HEK293 (cell line): Measurements from ENCODE around the gene PDE3A.

ENCODE experiments used
- CTCF ChIA-PET: fragments of 350-600 bp; formaldehyde crosslinking; extraction: SDS; loops from one replicate; lab custom pipeline; 2021; ENCODE audit warnings: antibody characterized with exemption; lab: Yijun Ruan, JAX
- POLR2A ChIA-PET: fragments of 300-600 bp; formaldehyde crosslinking; extraction: SDS; loops from one replicate; lab custom pipeline; 2020; ENCODE audit warnings: antibody characterized with exemption, inconsistent platforms; lab: Yijun Ruan, JAX
- H3K27ac ChIP-seq: fragments of 200-500 bp; sonication (Bioruptor generic); 2 replicates; pipeline ENCODE4 v1.5.1; 2014; ENCODE audit warnings: low read depth, low read length, control low read depth, inconsistent platforms; ENCODE audit errors: extremely low read depth
- H3K36me3 ChIP-seq, 2 experiments: fragments of 200-500 bp in 1 of 2; sonication (Bioruptor generic) in 1 of 2; 1 replicate in 1 of 2; 2 replicates in 1 of 2; pipeline ENCODE4 v1.5.1; 2014 to 2017; ENCODE audit warnings: inconsistent platforms in 2 of 2, low read length in 2 of 2; ENCODE audit not compliant: control insufficient read depth in 2 of 2, insufficient read depth in 1 of 2
- H3K4me1 ChIP-seq: fragments of 200-500 bp; sonication (Bioruptor generic); 2 replicates; pipeline ENCODE4 v1.5.1; 2014; ENCODE audit warnings: mild to moderate bottlenecking, low read length, inconsistent platforms; ENCODE audit not compliant: control insufficient read depth, insufficient read depth
- H3K4me3 ChIP-seq: 2 replicates; pipeline ENCODE4 v1.5.1; 2011; ENCODE audit warnings: low read depth, mild to moderate bottlenecking, control low read depth, low read length, moderate library complexity
- H3K9me3 ChIP-seq: fragments of 200-500 bp; sonication (Bioruptor generic); 2 replicates; pipeline ENCODE4 v1.5.1; 2014; ENCODE audit warnings: low read depth, low read length, inconsistent platforms; ENCODE audit not compliant: control insufficient read depth, insufficient read depth
- BCL6B ChIP-seq: fragments of 450-650 bp; formaldehyde crosslinking; IDR thresholded peaks from 2 replicates; pipeline ENCODE4 v1.5.1; 2017; ENCODE audit warnings: missing biosample characterization, missing genetic modification characterization
- HOXD13 ChIP-seq: sonication (generic); formaldehyde crosslinking; IDR thresholded peaks from 2 replicates; pipeline ENCODE4 v1.8.0; 2022; ENCODE audit warnings: missing genetic modification reagents, borderline replicate concordance
- REST ChIP-seq: fragments of 450-650 bp; formaldehyde crosslinking; IDR thresholded peaks from 2 replicates; pipeline ENCODE4 v1.5.1; 2016; ENCODE audit warnings: missing biosample characterization, missing genetic modification characterization
- ZBTB44 ChIP-seq: fragments of 450-650 bp; IDR thresholded peaks from 2 replicates; pipeline ENCODE4 v1.5.1; 2018; ENCODE audit warnings: missing biosample characterization, mild to moderate bottlenecking, missing genetic modification characterization
- ZBTB6 ChIP-seq: fragments of 450-650 bp; formaldehyde crosslinking; IDR thresholded peaks from 2 replicates; pipeline ENCODE4 v1.5.1; 2017; ENCODE audit warnings: missing biosample characterization, missing genetic modification characterization
- ZNF114 ChIP-seq: fragments of 450-650 bp; formaldehyde crosslinking; IDR thresholded peaks from 2 replicates; pipeline ENCODE4 v1.5.0; 2017; ENCODE audit warnings: missing biosample characterization, missing genetic modification characterization
- ZNF169 ChIP-seq: fragments of 450-650 bp; formaldehyde crosslinking; IDR thresholded peaks from 2 replicates; pipeline ENCODE4 v1.5.1; 2016; ENCODE audit warnings: missing biosample characterization, missing genetic modification characterization
- ZNF274 ChIP-seq, 2 experiments: fragments of 200-500 bp in 1 of 2; fragments of 450-650 bp in 1 of 2; sonication (Bioruptor generic) in 1 of 2; formaldehyde crosslinking in 1 of 2; IDR thresholded peaks; 2 replicates each; pipeline versions ENCODE4 v1.5.1 to v1.6.1; 2014 to 2016; ENCODE audit warnings: borderline replicate concordance in 1 of 2, inconsistent platforms in 1 of 2, low read length in 1 of 2, missing biosample characterization in 1 of 2, missing genetic modification characterization in 1 of 2
- ZNF518A ChIP-seq: fragments of 450-650 bp; formaldehyde crosslinking; conservative IDR thresholded peaks from 2 replicates; pipeline ENCODE4 v1.5.1; 2016; ENCODE audit warnings: low read depth, missing biosample characterization, missing genetic modification characterization
- ZNF529 ChIP-seq: fragments of 450-650 bp; formaldehyde crosslinking; IDR thresholded peaks from 2 replicates; pipeline ENCODE4 v1.5.1; 2017; ENCODE audit warnings: missing genetic modification characterization, missing biosample characterization; ENCODE audit not compliant: insufficient replicate concordance
- ZNF549 ChIP-seq: fragments of 450-650 bp; IDR thresholded peaks from 2 replicates; pipeline ENCODE4 v1.5.1; 2018; ENCODE audit warnings: missing biosample characterization, missing genetic modification characterization, mild to moderate bottlenecking, inconsistent platforms, moderate library complexity
- ZNF558 ChIP-seq: fragments of 450-650 bp; formaldehyde crosslinking; IDR thresholded peaks from 2 replicates; pipeline ENCODE4 v1.5.1; 2016; ENCODE audit warnings: missing biosample characterization, missing genetic modification characterization
- ZNF561 ChIP-seq: fragments of 450-650 bp; IDR thresholded peaks from 2 replicates; pipeline ENCODE4 v1.5.1; 2018; ENCODE audit warnings: missing biosample characterization, missing genetic modification characterization, borderline replicate concordance
- ZNF580 ChIP-seq: fragments of 450-650 bp; formaldehyde crosslinking; IDR thresholded peaks from 2 replicates; pipeline ENCODE4 v1.5.1; 2016; ENCODE audit warnings: missing biosample characterization, missing genetic modification characterization
- ZNF596 ChIP-seq: fragments of 450-650 bp; IDR thresholded peaks from 2 replicates; pipeline ENCODE4 v1.5.0; 2018; ENCODE audit warnings: missing biosample characterization, mild to moderate bottlenecking, missing genetic modification characterization, moderate library complexity
- ZNF600 ChIP-seq: fragments of 450-650 bp; formaldehyde crosslinking; IDR thresholded peaks from 2 replicates; pipeline ENCODE4 v1.5.1; 2016; ENCODE audit warnings: missing biosample characterization, missing genetic modification characterization
- ZNF626 ChIP-seq: fragments of 450-650 bp; sonication (Bioruptor Pico); formaldehyde crosslinking; IDR thresholded peaks from 2 replicates; pipeline ENCODE4 v1.5.1; 2018; ENCODE audit warnings: missing biosample characterization, missing genetic modification characterization, inconsistent platforms
- ZNF777 ChIP-seq: fragments of 450-650 bp; formaldehyde crosslinking; IDR thresholded peaks from 2 replicates; pipeline ENCODE4 v1.5.1; 2017; ENCODE audit warnings: missing biosample characterization, missing genetic modification characterization, borderline replicate concordance

The PDE3A gene

GRCh38 chr12:20718294-20718693 lies 350.0 kb downstream of the PDE3A start (continued):
- TF ChIP-seq ZBTB44 (tag by site-specific recombination) (no peak), REST (tag by site-specific recombination) (no peak), ZNF274 (IDR thresholded peaks at IDR 0.05; ENCODE audit: low read length) (no peak), ZNF274 (tag by site-specific recombination; IDR thresholded peaks at IDR 0.05; ENCODE audit: borderline replicate concordance) (no peak), HOXD13 (no peak)

- Histone ChIP-seq H3K36me3 (no peaks in the 10 kb centered on the region), H3K4me1 (no peaks in the 10 kb centered on the region), H3K27ac (no peak overlapping the region), H3K9me3 (no peaks in the 10 kb centered on the region; the same call in 1 of the 2 replicates), H3K4me3 (no peak overlapping the region)
- ChIA-PET POLR2A (no interaction called here), CTCF (no interaction called here)
- TF ChIP-seq ZNF600 = no peak
- no peak for TF ChIP-seq ZNF580 (tag by site-specific recombination)
- TF ChIP-seq ZNF114 = no peak
- no peak for TF ChIP-seq BCL6B
- TF ChIP-seq ZNF558 (tag by site-specific recombination) = no peak
- TF ChIP-seq ZNF169 = no peak
Observed at GRCh38 chr12:20722142-20722541, 353.8 kb downstream of the PDE3A start.

GRCh38 chr12:20731274-20731673 lies 362.9 kb downstream of the PDE3A start:
- Histone ChIP-seq H3K4me3 (no peak overlapping the region), H3K36me3 (no peaks in the 10 kb centered on the region), H3K9me3 (no peaks in the 10 kb centered on the region), H3K27ac (no peak overlapping the region), H3K4me1 (no peaks in the 10 kb centered on the region)
- ChIA-PET POLR2A (no interaction called here), CTCF (no interaction called here)
- TF ChIP-seq BCL6B (no peak), ZNF777 (no peak), ZNF596 (tag by site-specific recombination) (no peak), ZNF529 (no peak), ZNF626 (tag by site-specific recombination) (no peak), ZNF561 (tag by site-specific recombination) (no peak), ZBTB6 (tag by site-specific recombination) (no peak), ZNF549 (tag by site-specific recombination) (no peak), ZNF518A (tag by site-specific recombination) (no peak)
